ENCODE results near the gene MARCHF3.

- no peak for TF ChIP-seq EZH2 (IDR thresholded peaks at IDR 0.05; ENCODE audit: insufficient read depth, low read length)
- TF ChIP-seq CTCF (IDR thresholded peaks at IDR 0.05; ENCODE audit: insufficient read depth, low read depth, low read length) = no peak
Measured at GRCh38 chr5:126973193-126973592, 57.2 kb downstream of the MARCHF3 start.
